PC-3 (cell line): ENCODE data around the gene RABGGTB. TPM values are rescaled to one million over a fixed set of nuclear protein-coding genes. Genes with fewer than 3 reads are reported as not detected.
"Not testable (repeated sequence)": the region's sequence is repeated elsewhere in the genome, so short reads cannot be mapped to it uniquely, and the experiment has no call there.

Source experiments
- ATAC-seq: fragments of 200-7000 bp; cut with Tn5 transposase; 2 replicates; pipeline ENCODE4 v1.9.1; 2020; ENCODE audit warnings: mild to moderate bottlenecking, moderate library complexity
- BruUV-seq: library from RNA; stranded (reverse); fragments of 400-500 nt; replicated peaks from 2 replicates; lab custom pipeline; 2021; lab: Mats Ljungman, UMichigan
- CTCF ChIA-PET: fragments of 300-600 bp; sonication (Branson Sonifier 250); formaldehyde crosslinking; loops from one replicate; lab custom pipeline; 2022; ENCODE audit warnings: antibody characterized with exemption; lab: Charles Lee
- POLR2A ChIA-PET: fragments of 300-600 bp; sonication (Branson Sonifier 250); formaldehyde crosslinking; loops from one replicate; lab custom pipeline; 2022; ENCODE audit warnings: antibody characterized with exemption; ENCODE audit not compliant: unreplicated experiment; lab: Charles Lee
- DNase-seq: peaks from one replicate; pipeline ENCODE4 v3.0.0-alpha.2; 2015
- H2AFZ ChIP-seq: fragments of 300-600 bp; sonication (generic); 2 replicates; pipeline ENCODE4 v1.6.0; 2016; ENCODE audit warnings: antibody characterized with exemption, low read length
- H3F3A ChIP-seq: fragments of 300-600 bp; sonication (generic); one replicate; pipeline ENCODE4 v1.6.0; 2017; ENCODE audit warnings: antibody characterized with exemption, low read length, control low read depth, mild to moderate bottlenecking; ENCODE audit not compliant: unreplicated experiment
- H3K27ac ChIP-seq: fragments of 300-600 bp; sonication (generic); 2 replicates; pipeline ENCODE4 v1.5.1; 2016; ENCODE audit warnings: mild to moderate bottlenecking, low read length
- H3K27me3 ChIP-seq: fragments of 300-600 bp; sonication (generic); 2 replicates; pipeline ENCODE4 v1.6.1; 2016; ENCODE audit warnings: low read length, mixed read lengths
- H3K36me3 ChIP-seq: fragments of 300-600 bp; sonication (generic); 2 replicates; pipeline ENCODE4 v1.6.1; 2016; ENCODE audit warnings: low read depth, mixed run types, low read length, mixed read lengths
- H3K4me1 ChIP-seq: fragments of 300-600 bp; sonication (generic); 2 replicates; pipeline ENCODE4 v1.5.1; 2016; ENCODE audit warnings: low read length; ENCODE audit not compliant: insufficient read depth
- H3K4me2 ChIP-seq: fragments of 300-600 bp; sonication (generic); 2 replicates; pipeline ENCODE4 v1.6.0; 2016; ENCODE audit warnings: low read length
- H3K4me3 ChIP-seq: fragments of 300-600 bp; sonication (generic); 2 replicates; pipeline ENCODE4 v1.5.1; 2016; ENCODE audit warnings: mild to moderate bottlenecking, low read length, mixed read lengths
- H3K79me2 ChIP-seq: fragments of 300-600 bp; sonication (generic); 2 replicates; pipeline ENCODE4 v1.6.1; 2017; ENCODE audit warnings: low read length, mixed read lengths
- H3K9ac ChIP-seq: fragments of 300-600 bp; sonication (generic); 2 replicates; pipeline ENCODE4 v1.6.0; 2016; ENCODE audit warnings: mild to moderate bottlenecking, low read length
- H3K9me2 ChIP-seq: fragments of 300-600 bp; sonication (generic); replicated peaks from 2 replicates; pipeline ENCODE4 v1.6.1; 2016; ENCODE audit warnings: mixed run types, low read length, mixed read lengths
- H3K9me3 ChIP-seq: fragments of 300-600 bp; sonication (generic); 2 replicates; pipeline ENCODE4 v1.6.1; 2016; ENCODE audit warnings: low read length, mixed read lengths
- H4K20me1 ChIP-seq: fragments of 300-600 bp; sonication (generic); 2 replicates; pipeline ENCODE4 v1.6.1; 2016; ENCODE audit warnings: low read length, mixed read lengths
- EZH2 ChIP-seq: fragments of 300-600 bp; sonication (generic); IDR thresholded peaks from one replicate; pipeline ENCODE4 v1.6.1; 2017; ENCODE audit warnings: antibody characterized with exemption, mild to moderate bottlenecking, low read length; ENCODE audit not compliant: unreplicated experiment
- EZH2phosphoT487 ChIP-seq: fragments of 300-600 bp; sonication (generic); IDR thresholded peaks from 2 replicates; pipeline ENCODE4 v1.6.1; 2018; ENCODE audit warnings: mild to moderate bottlenecking, antibody characterized with exemption, low read length, borderline replicate concordance
- intact Hi-C: fragments of 100-400 bp; cut with micrococcal nuclease; formaldehyde crosslinking; loops from 2 replicates; pipeline ENCODE4 v1.9.0; 2023
- total RNA-seq: library from RNA; depleted of rRNA; stranded (reverse); fragments of >200 nt; gene quantifications from 2 replicates; pipeline ENCODE4 v1.2.3, GENCODE V29; 2014
- TF ChIP-seq, protein P1 (sequence below): fragments of 300-600 bp; sonication (generic); conservative IDR thresholded peaks from 2 replicates; pipeline ENCODE4 v1.5.1; 2017; ENCODE audit warnings: antibody characterized with exemption, low read depth, mild to moderate bottlenecking, low read length

RABGGTB gene
- total RNA-seq, 1 experiment from 2014 or later, result 88.0 TPM

GRCh38 chr1:75811211-75811981, 25.3 kb downstream of the RABGGTB start:
- ATAC-seq (no peak), DNase-seq (no peak)
- Histone ChIP-seq H3K9me3 (no peaks in the 10 kb centered on the region), H3F3A (no peaks in the 10 kb centered on the region), H3K27me3 (no peaks in the 10 kb centered on the region), H3K79me2 (no peaks in the 10 kb centered on the region), H3K4me1 (no peaks in the 10 kb centered on the region), H3K36me3 (no peaks in the 10 kb centered on the region), H3K4me2 (no peak overlapping the region), H4K20me1 (no peaks in the 10 kb centered on the region), H3K4me3 (no peak overlapping the region), H2AFZ (no peak overlapping the region), H3K27ac (no peak overlapping the region), H3K9me2 (no peaks in the 10 kb centered on the region), H3K9ac (no peak overlapping the region)
- intact Hi-C loops, result no loop called here
- no TSS peak for BruUV-seq
- TF ChIP-seq EZH2, result no peak
- no peak for TF ChIP-seq EZH2phosphoT487
- TF ChIP-seq, protein P1, sequence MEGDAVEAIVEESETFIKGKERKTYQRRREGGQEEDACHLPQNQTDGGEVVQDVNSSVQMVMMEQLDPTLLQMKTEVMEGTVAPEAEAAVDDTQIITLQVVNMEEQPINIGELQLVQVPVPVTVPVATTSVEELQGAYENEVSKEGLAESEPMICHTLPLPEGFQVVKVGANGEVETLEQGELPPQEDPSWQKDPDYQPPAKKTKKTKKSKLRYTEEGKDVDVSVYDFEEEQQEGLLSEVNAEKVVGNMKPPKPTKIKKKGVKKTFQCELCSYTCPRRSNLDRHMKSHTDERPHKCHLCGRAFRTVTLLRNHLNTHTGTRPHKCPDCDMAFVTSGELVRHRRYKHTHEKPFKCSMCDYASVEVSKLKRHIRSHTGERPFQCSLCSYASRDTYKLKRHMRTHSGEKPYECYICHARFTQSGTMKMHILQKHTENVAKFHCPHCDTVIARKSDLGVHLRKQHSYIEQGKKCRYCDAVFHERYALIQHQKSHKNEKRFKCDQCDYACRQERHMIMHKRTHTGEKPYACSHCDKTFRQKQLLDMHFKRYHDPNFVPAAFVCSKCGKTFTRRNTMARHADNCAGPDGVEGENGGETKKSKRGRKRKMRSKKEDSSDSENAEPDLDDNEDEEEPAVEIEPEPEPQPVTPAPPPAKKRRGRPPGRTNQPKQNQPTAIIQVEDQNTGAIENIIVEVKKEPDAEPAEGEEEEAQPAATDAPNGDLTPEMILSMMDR, result no peak
- CTCF ChIA-PET, result no interaction called here
- POLR2A ChIA-PET, result no interaction called here

GRCh38 chr1:75812065-75812464, 26.0 kb downstream of the RABGGTB start:
- ATAC-seq (no peak), DNase-seq (no peak)
- Histone ChIP-seq H2AFZ (no peak overlapping the region), H4K20me1 (no peaks in the 10 kb centered on the region), H3K36me3 (no peaks in the 10 kb centered on the region), H3K9me3 (no peaks in the 10 kb centered on the region), H3K27me3 (no peaks in the 10 kb centered on the region), H3K27ac (no peak overlapping the region), H3K4me3 (no peak overlapping the region), H3F3A (no peaks in the 10 kb centered on the region), H3K9ac (no peak overlapping the region), H3K4me1 (no peaks in the 10 kb centered on the region), H3K9me2 (no peaks in the 10 kb centered on the region), H3K79me2 (no peaks in the 10 kb centered on the region), H3K4me2 (no peak overlapping the region)
- intact Hi-C loops, result no loop called here
- POLR2A ChIA-PET, result interaction anchor here (0.7 kb wide), 1 partner anchor 1613 kb away, joined by 4 read pairs; no protein-coding TSS in a partner anchor
- CTCF ChIA-PET, result no interaction called here
- BruUV-seq, result no TSS peak
- TF ChIP-seq, protein P1, result no peak
- no peak for TF ChIP-seq EZH2
- no peak for TF ChIP-seq EZH2phosphoT487

- H3K27ac ChIP-seq, H2AFZ ChIP-seq, H3K79me2 ChIP-seq, H3K4me3 ChIP-seq, H3K4me2 ChIP-seq, H3F3A ChIP-seq, H3K9ac ChIP-seq, H3K9me2 ChIP-seq, POLR2A ChIA-PET, intact Hi-C loops, ATAC-seq, H3K4me1 ChIP-seq, BruUV-seq, H3K27me3 ChIP-seq, H3K9me3 ChIP-seq, H4K20me1 ChIP-seq, DNase-seq, H3K36me3 ChIP-seq, CTCF ChIA-PET: not testable (repeated sequence)
Observed at GRCh38 chr1:75823596-75823995, 37.5 kb downstream of the RABGGTB start.
